Lower leg skin (tissue), 4 donors: ENCODE results near the gene HERPUD2. TPM values are rescaled to one million over a fixed set of nuclear protein-coding genes. Genes with fewer than 3 reads are reported as not detected.
"Not testable (repeated sequence)": the region's sequence is repeated elsewhere in the genome, so short reads cannot be mapped to it uniquely, and the experiment has no call there.

ENCODE experiments used
- DNase-seq, 2 donors: peaks; one replicate each; pipeline ENCODE4 v3.0.0-alpha.2; 2019; ENCODE audit warnings: low spot score in 2 of 2
- H3K4me3 ChIP-seq: fragments of 200-600 bp; sonication (generic); 2 replicates; pipeline ENCODE4 v1.5.1; 2017; ENCODE audit warnings: mild to moderate bottlenecking, low read depth; ENCODE audit not compliant: poor library complexity, severe bottlenecking
- CTCF ChIP-seq, 3 donors: fragments of 450-650 bp; IDR thresholded peaks; one replicate each; pipeline ENCODE4 v1.5.1; 2016; ENCODE audit warnings: antibody characterized with exemption in 3 of 3, mild to moderate bottlenecking in 3 of 3, moderate library complexity in 2 of 3
- POLR2A ChIP-seq, 2 donors: fragments of 450-650 bp; IDR thresholded peaks; one replicate each; pipeline ENCODE4 v1.6.1; 2016 to 2017; ENCODE audit warnings: antibody characterized with exemption in 2 of 2, mild to moderate bottlenecking in 1 of 2, moderate library complexity in 1 of 2
- WGBS, 2 donors: methylation state at CpG; one replicate each; pipeline ENCODE4 v1.1.5; 2018; 5-methylcytosine and 5-hydroxymethylcytosine counted together
- intact Hi-C: fragments of 100-400 bp; cut with DNase I; formaldehyde crosslinking; loops from one replicate; pipeline ENCODE4 v1.15.0; 2023; ENCODE audit warnings: low total_unique reads
- total RNA-seq, 4 donors: library from RNA; depleted of rRNA; stranded (reverse); fragments of >200 nt; gene quantifications; one replicate each; pipeline ENCODE4 v1.1.0, GENCODE V29; 2016

HERPUD2 gene
- total RNA-seq, 4 donors from 2014 or later = 24.8 to 44.1 (median 39.3) TPM

- 90 to 100% methylated on average over 1 of the region's 1 CpG for WGBS, 2 donors
- no peak for DNase-seq
- intact Hi-C loops = no loop called here
- TF ChIP-seq CTCF (IDR thresholded peaks at IDR 0.05) = no peak
- no peak for TF ChIP-seq POLR2A (IDR thresholded peaks at IDR 0.05)
- H3K4me3 ChIP-seq = no peak overlapping the region
Measured at GRCh38 chr7:35701287-35701900, 6.5 kb upstream of the HERPUD2 start.

GRCh38 chr7:35700865-35701264 lies 5.9 kb upstream of the HERPUD2 start:
- intact Hi-C loops = no loop called here
- H3K4me3 ChIP-seq = no peak overlapping the region
- WGBS, 2 donors = 83 to 87% methylated on average over 2 of the region's 2 CpGs
- TF ChIP-seq POLR2A (IDR thresholded peaks at IDR 0.05) (no peak), CTCF (IDR thresholded peaks at IDR 0.05) (no peak)
- DNase-seq = no peak

- intact Hi-C loops = no loop called here
- DNase-seq = no peak
- no peak overlapping the region for H3K4me3 ChIP-seq
- TF ChIP-seq POLR2A (IDR thresholded peaks at IDR 0.05) (no peak), CTCF (IDR thresholded peaks at IDR 0.05) (no peak)
Measured at GRCh38 chr7:35700333-35700732, 5.4 kb upstream of the HERPUD2 start.

GRCh38 chr7:35699796-35700305 lies 4.9 kb upstream of the HERPUD2 start:
- 69 to 73% methylated on average over 2 of the region's 2 CpGs for WGBS, 2 donors

GRCh38 chr7:35698382-35698781 lies 3.4 kb upstream of the HERPUD2 start:
- intact Hi-C loops, H3K4me3 ChIP-seq, DNase-seq: not testable (repeated sequence)
- WGBS, 2 donors = 84 to 89% methylated on average over 3 of the region's 3 CpGs

More at GRCh38 chr7:35699796-35700305, 4.9 kb upstream of the HERPUD2 start:
- DNase-seq = no peak
- no peak overlapping the region for H3K4me3 ChIP-seq
- TF ChIP-seq POLR2A (IDR thresholded peaks at IDR 0.05) (no peak), CTCF (IDR thresholded peaks at IDR 0.05) (no peak)
- intact Hi-C loops = no loop called here

- H3K4me3 ChIP-seq = no peak overlapping the region
- no peak for TF ChIP-seq POLR2A (IDR thresholded peaks at IDR 0.05)
- TF ChIP-seq CTCF (IDR thresholded peaks at IDR 0.05) = no peak
- intact Hi-C loops = no loop called here
- WGBS, 2 donors = 76 to 86% methylated on average over 10 of the region's 10 CpGs
- DNase-seq = no peak
Measured at GRCh38 chr7:35697414-35698175, 2.7 kb upstream of the HERPUD2 start.
